Measurements from ENCODE around the gene HAUS2. TPM values are rescaled to one million over a fixed set of nuclear protein-coding genes. Genes with fewer than 3 reads are reported as not detected.
A peak's percentile ranks its signal among the peaks of the same experiment; 100 is the strongest.
"Not testable (repeated sequence)": the region's sequence is repeated elsewhere in the genome, so short reads cannot be mapped to it uniquely, and the experiment has no call there.

HAUS2 gene
- polyA plus RNA-seq, 5 donors, result 19.4 to 30.5 (median 27.1) TPM

DNA sequence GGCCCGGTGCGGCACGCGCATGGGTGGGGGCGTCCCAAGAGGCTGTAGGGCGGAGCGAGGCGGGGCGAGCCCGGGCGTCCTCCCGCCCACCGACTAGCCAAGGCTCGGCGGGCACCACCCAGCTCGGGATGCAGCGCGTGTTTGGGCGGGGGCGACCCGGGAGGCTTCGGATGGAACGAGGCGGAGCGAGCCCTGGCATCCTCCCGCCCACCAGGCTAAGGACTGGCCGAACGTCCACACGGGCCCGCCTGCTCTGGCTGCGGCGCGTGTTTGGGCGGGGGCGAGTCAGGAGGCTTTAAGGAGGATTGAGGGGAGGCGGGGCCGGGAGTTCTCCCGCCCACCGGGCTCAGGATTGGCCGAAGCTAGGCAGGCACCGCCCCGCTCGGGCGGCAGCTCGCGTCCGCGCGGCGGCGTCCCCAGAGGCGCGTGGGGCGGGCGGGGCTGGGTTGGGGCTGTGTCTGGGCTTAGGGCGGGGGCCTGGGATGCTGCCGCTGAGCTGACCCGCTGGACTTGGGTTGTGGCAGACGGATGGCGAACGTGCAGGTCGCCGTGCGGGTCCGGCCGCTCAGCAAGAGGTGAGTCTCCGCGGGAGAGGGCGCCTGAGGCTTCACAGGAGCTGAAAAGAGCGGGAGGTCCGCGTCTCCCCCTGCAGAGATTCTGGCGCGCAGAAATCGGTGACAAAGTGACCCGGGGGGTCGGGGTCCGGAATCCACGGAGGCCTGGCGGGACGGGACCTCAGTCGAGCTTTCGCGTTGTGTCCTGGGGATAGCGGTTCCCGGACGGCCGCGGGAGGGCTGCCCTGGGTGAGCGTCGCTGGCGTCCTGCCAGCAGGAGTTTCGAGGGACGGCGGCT, 26.8 kb downstream of the HAUS2 start, which contains the start of gene STARD9:
TSS of gene STARD9 (plus strand) at position 419 of the 852 bp plus-strand sequence. CDS start at position 529, 110 bp downstream.
- peak; percentile 98 for DNase-seq

DNA sequence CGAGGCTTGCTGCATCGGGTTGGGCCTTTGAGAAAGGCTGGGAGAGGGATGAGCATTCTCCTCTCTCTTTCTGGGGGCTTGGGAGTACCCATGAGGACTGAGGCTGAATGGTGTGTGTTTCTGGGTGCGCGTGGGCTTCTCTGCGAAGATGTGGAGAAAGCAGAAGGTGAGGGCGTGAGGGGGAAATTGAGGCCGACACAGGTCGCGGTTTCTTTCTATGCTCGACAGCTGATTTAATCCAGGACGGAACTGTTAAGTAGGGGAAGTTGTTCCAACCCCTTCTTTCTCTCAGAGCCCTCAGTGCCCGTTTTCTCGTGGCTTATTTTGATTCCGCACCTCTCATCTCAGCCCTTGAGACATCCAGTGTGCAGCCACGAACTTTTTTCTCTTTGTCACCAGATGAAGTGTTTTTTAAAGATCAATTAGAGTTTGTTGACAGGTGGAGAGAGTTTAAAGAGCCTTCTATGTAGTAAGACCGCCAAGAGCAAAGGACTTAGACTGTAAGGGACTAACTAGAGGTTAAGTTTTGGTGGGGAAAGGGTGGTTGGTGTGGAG, 27.5 kb downstream of the HAUS2 start:
- DNase-seq, result no peak

DNA sequence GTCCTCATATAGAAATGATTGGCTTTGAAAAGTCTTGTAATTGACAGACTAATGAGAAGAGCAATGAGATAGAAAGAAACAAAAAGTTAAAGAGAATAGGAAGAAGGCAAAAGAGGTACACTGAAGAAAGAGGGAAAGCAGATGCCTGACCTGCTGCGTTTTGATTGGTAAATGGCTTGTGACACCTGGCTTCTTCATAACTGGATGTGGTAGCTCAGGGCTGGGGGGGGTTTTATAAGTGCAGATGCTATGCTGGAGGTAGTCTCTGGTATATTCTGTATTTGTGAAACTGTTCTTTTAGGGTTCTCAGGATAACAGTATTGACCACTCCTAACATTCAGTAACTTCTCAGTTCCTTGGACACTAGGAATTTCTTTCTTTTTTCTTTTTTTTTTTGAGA, 28.1 kb downstream of the HAUS2 start:
- DNase-seq, result no peak

DNA sequence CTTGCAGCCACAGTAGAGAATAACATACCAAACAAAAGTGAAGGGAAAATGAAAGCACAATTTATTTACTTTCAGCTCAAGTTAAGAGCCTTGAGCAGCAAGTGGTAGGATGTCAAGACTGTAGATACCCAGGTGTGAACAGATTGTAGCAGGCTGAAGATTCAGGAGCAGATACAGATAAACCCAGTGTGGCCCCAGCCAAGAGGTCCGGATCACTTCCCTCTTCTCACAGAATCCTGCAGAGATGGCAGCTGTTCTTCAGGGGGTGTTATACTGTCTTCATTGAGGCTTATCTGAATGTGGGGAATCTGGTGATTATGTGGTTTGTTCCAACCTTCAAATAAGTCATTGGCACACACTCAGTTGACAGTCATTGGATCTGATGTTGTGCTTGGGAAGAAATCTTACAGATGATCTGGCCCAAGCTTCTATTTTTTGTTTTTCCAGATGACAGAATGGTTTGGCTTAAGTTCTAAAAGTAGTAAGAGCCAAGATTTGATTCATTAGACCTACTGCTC, 28.9 kb downstream of the HAUS2 start:
- peak; percentile 77 to 81 for DNase-seq

DNA sequence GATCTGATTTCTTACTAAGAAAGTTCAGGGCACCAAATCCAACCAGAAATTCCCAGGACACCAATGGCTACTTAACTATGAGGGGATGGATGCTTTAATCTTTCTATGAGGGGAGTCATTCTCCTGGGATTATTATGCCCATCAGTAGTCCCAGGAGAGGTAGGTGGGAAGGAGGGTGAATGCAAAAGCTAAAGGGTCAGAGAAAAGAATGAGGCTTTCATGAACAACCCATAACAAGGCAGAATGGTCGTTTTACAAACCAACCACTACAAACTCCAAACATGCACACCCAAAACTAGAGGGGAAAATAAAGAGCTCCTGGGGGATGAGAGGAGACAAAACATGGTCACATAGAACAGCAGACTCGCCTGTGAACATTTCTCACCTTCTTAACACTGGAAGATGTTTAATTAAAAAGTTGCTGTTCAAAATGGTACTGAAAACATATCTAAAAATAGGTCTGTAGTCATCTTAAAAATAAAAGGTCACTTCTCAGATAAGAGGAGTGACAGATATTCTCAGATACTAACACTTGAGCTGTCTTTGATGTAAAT, 30.4 kb downstream of the HAUS2 start:
- no peak for DNase-seq

DNA sequence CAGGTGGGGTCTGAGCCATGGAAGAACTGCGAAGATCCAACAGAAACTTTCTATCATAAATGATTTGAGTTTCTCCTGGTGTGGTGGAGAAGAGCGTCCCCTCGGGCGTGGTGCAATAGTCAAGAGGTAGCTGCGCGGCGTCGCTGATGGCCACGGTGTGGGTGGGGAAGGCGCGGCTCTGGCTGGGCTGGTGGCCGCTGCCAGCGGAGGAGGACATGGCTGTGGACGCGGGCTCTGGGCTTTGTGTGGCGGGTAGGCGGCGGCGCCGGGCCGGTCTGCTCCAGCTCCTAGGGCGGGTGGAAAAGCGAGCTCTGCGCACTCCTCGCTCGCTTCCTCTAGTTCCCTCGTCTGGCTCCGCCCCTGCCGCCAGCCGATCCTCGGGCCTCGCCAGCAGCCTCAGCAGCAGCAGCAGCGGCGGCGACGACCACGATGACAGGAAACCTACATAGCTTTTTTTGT, 32.7 kb downstream of the HAUS2 start:
- peak; percentile 74 to 76 for DNase-seq

DNA sequence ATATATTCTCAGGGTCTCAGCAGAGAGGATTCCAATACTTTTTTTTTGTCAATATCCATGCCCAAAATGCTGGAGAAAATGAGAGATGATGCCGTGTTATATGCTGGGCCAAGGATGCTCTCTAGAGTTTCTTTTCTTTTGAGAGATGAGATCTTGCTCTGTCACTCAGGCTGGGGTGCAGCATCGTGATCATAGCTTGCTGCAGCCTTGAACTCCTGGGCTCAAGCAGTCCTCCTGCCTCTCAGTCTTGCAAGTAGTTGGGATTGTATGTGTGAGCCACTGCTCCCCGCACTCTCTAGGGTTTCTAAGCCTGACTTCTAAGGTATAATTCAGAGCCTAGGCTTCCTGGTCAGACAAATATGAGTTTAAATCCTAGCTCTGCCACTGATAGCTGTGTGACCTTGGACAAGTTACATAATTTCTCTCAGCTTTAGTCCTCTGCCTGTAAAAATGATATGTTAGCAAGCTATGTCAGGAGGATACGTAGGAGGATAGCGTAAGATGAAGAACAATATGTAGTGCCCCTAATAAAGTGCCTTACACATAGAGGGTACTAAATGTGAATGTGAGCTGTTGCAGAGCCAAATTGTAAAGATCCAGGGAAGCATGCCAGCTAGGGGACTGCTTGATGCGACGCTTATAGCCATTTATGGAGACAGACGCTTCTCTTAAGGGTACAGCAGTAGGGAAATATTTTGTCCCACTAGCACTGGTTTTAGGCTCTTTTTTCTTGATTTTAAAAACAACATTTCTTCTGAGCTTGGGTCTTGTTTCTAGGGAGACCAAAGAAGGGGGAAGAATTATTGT, 34.1 kb downstream of the HAUS2 start:
- DNase-seq, result no peak

DNA sequence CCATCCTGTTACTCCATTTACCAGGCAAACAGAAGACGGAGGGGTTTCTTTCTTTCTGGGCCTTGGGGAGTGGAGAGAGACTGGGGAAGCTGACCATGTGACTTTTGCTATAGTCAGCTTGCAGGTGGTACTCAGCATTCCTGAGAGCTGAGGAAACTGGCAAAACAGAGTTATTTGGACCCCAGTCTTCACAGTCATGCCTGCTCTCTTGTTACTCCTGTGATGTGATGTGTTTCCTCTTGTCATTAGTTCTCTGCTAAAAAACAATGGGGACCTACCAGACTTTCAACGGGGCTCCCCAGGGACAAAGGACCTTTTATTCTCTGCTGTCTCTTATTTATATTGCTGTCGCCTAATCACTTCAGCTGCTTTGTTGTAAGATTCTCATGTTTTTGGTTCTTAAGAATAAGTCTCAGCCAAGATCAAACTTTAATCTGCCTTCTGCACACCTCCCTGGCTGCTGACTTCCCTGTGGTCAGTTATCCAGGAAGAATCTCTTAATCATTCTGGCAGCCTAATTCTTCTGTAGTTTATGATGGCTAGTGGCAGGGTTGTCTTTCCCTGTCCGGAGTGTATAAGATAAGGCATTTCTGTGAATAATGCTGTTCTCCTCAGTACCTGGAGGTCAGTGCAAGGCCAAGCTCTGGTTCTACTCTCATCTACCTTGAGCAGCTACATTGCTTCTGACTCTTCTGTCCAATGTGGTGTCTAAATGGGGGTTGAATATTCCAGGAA, 35.6 kb downstream of the HAUS2 start:
- no peak for DNase-seq

DNA sequence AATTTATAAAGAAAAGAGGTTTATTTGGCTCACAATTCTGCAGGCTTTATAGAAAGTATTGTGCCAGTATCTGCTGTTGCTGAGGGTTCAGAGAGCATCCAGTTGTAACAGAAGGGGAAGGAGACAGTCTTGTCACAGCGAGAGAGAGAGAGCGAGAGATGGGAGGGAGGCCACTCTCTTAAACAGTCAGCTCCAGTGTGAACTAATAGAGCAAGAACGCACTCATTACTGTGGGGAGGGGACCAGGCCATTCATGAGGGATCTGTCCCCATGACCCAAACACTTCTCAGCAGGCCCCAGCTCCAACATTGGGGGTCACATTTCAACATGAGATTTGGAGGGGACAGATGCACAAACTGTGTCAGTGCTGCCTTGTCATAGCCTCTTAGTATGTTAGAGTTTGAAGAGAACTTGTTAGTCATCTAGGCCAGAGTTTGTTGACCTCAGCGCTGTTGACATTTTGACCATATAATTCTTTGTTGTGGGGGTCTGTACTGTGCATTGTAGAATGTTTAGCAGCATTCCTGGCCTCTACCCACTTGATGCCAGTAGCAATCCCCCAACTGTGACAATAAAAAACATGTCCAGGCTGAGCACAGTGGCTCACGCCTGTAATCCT, 42.1 kb downstream of the HAUS2 start:
- DNase-seq, result no peak

DNA sequence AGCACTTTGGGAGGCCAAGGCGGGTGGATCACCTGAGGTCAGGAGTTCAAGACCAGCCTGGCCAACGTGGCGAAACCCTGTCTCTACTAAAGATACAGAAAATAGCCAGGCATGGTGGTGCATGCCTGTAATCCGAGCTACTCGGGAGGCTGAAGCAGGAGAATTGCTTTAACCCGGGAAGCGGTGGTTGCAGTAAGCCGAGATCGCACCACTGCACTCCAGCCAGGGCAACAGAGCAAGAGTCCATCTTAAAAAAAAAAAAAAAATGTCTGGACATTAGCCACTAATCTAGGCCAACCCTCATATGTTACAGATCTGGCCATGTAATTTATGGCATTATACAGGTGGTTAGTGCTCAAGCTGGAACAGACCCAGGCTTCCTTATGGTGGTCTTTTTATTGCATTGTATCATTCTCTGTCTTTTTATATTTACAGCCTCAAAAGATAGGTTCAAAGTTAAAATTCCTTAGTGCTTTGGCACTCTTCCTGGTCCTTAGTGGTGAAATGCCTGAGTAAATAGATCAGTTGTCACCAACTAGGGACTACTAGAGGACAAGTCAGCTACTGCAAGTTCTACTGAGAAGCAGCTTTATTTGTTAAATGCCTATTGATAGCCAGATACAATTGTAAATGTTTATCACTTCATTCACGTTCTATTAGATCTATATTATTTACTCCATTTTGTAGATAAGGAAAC, 42.7 kb downstream of the HAUS2 start:
- no peak for DNase-seq

DNA sequence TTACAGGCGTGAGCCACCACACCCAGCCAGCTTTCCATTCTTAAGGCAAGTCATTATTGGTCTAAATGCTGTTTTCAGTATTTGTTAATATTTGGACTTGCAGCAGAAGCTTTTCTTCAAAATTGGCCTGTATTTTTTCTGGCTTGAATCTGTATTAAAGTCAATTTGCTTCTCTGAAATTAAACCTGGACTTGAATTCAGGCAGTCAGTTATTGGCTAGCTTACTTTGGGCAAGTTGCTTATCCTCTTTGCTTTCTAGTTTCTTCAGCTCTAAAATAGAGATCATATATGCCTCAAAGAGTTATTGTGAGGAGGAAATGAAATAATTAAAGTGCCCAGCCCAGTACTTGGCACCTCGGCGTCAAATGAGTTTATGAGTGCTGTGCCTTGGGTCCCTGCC, 44.1 kb downstream of the HAUS2 start:
- DNase-seq, result no peak

DNA sequence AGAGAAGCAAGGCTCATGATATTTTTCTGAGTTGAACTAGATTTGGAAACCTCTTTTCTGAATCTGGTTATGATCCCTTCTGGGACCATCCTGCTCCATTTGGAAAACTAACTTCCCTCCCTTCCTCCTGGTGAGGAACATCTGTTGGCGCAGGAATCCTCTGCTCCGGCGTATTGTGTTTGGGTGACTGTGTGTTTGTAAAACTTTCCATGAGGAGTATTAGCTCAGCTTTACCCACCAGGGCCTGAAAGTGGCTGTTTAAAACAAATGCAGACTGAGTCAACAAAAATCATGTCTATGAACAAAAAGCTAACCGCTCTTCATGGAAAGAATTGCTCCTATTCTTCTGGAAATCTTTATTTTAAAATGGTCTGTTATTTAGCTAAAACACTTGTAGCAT, 44.5 kb downstream of the HAUS2 start:
- no peak for DNase-seq

DNA sequence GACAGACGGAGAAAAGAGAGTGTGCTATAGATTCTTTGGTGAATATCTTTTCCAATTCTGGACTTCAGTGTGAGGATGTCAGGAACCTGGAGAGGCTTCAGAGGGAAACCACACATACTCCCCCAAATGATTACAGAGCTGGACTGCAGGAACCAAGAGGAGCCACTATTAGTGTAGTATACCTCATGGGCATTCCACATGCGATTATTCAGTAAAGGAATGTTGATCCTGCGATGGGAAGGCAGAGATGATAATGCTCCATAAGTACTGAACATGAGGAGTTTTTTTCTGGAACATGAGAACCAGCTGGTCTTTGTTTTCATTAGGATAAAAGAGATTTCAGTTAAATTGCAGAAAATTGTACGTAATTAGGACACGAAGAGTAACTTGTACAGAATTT, 45.5 kb downstream of the HAUS2 start:
- DNase-seq, result no peak

DNA sequence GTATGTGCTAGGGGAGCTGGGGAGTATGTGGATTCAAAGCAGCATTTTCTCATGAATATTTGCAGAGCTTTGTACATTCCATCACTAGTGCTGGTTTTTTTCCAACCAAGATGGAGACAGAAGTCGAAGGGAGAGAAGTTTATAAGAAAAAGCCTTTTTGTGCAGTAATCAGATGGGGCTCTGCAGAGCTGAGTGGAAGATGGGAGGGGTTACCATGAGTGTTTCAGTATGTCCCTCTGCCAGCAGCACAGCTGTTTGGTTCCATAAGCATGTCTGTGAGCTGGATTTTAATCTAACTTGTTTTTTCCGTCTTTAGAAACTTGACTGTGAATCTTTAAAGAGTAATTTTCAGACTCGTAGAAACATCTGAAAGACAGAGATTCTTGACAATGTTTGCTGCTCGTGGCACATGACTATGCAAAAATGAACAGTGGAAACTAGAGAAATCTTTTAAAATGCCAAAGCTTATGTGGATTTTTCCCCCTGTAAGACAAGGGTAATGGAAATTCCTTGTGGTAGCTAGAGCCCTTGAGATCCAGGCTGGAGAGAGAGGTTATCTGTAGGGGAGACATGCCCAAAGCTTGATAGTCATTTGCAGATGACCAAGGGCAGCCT, 47.1 kb downstream of the HAUS2 start:
- peak; percentile 86 to 87 for DNase-seq

DNA sequence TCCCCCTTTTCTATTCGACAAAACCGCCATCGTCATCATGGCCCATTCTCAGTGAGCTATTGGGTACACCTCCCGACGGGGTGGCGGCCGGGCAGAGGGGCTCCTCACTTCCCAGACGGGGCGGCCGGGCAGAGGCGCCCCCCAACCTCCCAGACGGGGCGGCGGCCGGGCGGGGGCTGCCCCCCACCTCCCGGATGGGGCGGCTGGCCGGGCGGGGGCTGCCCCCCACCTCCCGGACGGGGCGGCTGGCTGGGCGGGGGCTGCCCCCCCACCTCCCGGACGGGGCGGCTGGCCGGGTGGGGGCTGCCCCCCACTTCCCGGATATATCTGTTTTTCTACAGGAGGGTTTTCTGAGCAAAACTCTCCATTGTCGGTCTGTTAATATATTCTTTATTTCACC, 52.7 kb downstream of the HAUS2 start:
- DNase-seq, result not testable (repeated sequence)

DNA sequence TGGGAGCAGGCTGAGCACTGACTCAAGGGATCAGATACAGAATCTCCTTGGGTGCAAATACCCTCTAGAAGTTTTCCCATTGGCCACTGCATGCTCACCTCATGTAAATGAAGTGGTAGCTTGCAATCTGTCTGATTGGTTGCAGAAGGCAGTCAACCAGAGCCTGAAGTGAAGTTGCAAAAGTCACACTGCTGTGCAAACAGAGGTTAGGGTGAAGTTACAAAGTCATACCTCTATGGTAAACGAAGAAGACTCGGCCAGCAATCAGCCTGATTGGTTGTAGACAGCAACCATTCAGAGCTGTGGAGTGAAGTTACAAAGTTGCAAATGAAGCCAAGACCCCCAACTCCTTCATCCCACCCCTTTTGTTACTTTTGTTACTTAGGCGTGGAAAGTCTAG, 53.9 kb downstream of the HAUS2 start:
- no peak for DNase-seq

DNA sequence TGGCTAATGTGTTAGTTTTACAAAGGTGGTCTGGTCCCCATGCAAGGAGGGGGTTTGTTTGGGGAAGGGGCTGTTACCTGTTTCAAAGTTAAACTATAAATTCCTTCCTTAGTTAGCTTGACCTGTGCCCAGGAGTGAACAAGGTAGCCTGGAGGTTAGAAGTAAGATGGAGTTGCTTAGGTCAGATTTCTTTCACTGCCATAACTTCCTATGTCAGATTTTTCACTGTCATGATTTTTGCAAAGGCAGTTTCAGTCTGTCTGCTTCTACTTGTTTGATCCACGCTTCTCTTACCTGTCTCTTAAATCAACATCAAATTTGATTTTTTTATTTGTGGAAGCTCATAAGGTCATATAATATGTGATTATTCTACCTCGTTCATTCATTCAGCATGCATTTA, 55.3 kb downstream of the HAUS2 start:
- DNase-seq, result no peak

DNA sequence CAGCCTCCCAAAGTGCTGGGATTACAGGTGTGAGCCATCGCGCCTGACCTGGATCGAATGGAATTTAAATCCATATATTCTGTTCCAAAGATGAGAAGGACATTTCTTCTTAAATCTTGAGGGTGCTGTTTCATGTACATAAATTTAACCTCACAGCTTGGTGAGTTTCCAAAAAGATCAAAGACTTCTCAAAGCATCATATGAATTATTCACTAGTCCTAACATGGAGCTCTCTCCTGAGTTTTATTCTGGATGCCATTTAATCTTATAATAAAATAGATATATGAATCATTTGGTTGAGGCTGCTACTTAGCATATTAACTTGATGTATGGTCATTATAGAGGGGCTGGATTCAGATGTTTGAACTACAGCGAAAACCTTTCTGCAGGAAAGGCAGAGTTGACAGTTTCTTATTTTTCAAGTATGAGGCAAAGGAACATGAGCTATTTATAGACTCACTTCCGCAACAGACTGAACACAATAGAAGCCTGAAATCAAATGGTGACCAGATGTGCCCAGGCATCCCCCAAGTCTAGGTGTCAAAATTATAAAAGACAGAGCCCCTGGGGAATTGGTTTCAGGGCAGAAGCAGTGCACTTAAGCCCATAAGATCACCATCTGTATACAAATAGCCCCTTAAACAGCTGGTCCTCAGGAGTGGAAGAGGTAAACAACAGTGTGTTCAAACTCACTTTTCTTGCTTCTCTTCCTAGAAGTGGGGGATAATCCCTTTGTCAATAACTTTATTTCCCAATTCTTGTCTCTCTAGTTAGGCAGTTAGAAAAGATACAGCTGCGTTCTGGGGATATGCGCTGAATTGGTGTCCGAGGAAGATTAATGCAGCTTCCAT, 56.5 kb downstream of the HAUS2 start:
- no peak for DNase-seq

DNA sequence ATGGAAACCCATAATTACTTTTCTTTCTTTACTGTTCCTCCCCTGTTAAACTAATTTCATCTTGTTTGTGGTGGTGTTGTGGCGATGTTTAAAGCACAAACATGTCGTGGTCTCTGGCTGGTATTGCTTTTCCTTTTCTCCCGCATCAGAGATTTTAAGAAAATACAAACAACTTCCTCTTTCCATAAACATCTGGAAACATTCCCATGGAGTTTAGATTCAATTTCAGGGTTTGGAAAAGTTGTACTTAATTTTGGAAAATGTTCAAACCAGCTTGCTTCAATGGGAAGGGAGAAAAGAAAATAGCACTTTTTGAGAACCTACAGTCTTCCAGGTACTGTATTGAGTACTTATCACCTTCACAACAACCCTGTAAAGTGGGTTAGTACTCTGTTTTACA, 57.2 kb downstream of the HAUS2 start:
- no peak for DNase-seq
